HG03571 (cell line): ENCODE measurements around the gene PLBD2.

Source experiments
- ATAC-seq: cut with Tn5 transposase; IDR thresholded peaks from one replicate; pipeline ENCODE4 v1.9.1; 2021; ENCODE audit not compliant: unreplicated experiment

Gene PLBD2

DNA sequence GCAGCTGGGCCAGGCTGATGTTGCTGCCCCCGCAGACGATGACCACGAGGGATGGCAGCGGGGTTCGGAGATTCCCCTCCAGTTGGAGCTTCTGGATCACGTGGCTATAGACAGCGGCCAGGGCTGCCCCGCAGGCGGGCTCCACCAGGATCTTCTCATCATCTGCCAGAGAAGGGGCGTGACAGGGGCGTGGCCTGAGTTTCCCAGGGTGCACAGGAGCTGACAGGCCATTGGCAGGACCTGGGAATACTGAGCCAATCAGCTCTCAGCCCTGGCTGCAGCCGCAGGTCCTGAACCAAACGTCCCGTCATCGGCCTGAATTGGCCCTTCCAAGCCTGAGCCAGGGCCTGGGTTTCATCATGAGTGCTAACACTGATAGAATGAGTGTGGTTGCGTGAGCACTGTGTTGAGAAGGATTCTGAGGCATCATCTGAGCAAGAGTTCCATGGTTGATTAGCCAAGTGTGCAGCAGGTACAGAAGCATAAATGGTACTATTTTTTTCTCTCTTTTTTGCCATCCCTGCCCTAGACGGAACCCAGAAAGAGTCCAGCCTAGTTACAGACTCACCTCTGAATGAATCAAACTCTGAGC, 34.7 kb downstream of the PLBD2 start:
- no peak for ATAC-seq

DNA sequence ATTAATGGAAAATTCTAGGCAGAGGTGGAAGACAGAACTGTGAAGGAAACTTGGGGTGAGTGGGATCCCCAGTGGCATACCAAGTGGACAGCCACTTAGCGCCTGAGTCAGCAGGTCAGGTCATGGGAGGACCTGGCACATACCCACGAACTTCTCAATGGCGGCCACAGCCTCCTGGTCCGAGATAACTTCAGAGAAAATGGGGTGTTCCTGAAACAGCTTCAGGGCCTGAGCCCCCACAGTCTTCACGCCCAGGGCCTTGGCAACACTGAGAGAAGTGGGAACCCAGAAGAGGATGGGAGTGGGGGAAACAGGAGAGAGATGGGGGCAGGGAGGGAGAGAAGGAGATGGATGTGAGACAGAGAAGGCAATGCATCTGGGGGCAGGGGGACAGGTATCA, 35.4 kb downstream of the PLBD2 start:
- no peak for ATAC-seq

DNA sequence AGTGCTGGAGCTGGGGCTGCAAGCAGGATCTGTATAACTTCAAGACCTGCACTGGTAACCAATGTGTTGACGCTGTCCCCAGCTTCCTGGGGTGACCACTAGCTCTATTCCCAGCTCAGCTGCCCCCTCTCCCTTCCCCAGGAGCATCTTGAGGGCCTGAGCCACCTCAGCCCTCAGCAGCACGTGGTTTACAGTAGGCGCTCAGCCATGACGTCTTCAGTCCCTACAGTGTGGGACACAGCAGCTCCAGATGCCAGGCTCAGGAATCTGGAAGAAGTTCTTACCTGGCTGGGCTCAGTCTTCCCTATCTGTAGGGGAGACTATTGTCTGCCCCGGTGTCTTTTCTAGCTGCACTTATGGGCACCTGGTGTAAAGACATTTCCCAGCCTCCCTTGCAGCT, 36.7 kb downstream of the PLBD2 start:
- ATAC-seq = no peak

DNA sequence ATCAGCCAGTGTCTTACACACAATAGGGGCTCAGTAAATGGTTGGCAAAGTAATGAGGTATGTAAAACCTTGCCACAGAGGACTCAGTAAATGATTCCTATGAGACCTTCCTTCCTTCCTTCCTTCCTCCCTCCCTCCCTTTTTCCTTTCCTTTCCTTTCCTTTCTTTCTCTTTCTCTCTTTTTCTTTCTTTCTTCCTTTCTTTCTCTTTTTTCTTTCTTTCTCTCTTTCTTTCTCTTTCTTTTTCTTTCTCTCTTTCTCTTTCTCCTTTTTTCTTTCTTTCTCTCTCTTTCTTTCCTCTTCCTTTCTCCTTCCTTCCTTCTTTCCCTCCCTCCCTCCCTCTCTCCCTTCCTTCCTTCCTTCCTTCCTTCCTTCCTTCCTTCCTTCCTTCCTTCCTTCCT, 37.8 kb downstream of the PLBD2 start:
- ATAC-seq = no peak

DNA sequence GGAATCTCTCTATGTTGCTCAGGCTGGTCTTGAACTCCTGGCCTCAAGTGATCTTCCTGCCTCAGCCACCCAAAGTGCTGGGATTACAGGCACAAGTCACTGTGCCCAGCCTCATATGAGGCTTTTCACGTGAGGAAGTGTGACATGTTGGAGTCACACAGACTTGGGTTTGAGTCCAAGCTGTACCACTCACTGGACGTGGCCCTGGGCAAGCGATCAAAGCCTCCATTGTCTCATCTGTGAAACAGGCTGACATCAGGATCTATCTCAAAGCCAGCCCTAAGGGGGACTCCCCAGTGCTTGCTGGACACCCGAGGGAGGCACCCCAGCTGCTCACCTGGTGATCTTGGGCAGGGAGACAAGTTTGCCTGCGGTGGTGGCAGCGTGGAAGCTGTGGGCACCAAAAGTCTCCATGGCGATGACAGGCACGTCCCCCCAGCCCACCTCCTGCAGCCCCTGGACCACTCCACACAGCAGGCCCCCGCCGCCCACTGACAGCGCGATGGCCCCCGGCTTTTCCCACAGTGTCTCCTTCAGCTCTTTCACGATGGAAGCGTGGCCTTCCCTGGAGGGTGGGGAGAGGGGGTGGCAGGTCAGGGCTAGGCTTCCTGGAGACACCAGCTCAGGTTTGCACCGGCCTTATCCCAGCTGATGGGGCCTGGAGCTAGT, 38.6 kb downstream of the PLBD2 start:
- ATAC-seq = no peak

DNA sequence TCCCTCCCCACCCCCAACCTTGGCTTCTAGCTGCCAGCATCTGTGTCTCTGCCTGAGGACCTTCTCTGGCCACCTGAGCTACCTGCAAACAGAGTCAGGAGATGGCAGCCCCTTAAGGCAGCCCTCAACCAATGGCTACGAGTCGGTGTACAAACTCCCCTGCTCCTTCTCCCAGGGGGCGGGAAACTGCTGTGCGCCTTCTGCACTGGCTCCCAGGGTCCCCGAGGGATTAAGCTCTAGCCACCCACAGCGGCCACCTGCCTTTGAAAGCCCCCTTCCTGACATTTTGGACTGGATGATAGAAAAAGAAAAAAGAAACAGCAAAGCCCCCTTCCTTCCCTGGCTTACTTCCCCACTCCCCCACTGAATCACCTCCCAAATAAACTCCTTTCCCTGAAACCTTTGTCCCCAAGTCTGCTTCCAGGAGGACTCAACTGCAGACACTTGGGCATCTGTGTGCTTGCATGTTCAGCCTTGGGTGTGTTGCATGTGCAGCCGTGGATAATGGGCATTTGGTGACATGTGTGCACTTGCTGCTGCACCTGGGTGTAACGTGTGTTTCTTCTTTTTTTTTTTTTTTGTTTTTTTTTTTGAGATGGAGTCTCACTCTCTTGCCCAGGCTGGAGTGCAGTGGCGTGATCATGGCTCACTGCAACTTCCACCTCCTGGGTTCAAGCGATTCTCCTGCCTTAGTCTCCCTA, 39.3 kb downstream of the PLBD2 start:
- no peak for ATAC-seq

DNA sequence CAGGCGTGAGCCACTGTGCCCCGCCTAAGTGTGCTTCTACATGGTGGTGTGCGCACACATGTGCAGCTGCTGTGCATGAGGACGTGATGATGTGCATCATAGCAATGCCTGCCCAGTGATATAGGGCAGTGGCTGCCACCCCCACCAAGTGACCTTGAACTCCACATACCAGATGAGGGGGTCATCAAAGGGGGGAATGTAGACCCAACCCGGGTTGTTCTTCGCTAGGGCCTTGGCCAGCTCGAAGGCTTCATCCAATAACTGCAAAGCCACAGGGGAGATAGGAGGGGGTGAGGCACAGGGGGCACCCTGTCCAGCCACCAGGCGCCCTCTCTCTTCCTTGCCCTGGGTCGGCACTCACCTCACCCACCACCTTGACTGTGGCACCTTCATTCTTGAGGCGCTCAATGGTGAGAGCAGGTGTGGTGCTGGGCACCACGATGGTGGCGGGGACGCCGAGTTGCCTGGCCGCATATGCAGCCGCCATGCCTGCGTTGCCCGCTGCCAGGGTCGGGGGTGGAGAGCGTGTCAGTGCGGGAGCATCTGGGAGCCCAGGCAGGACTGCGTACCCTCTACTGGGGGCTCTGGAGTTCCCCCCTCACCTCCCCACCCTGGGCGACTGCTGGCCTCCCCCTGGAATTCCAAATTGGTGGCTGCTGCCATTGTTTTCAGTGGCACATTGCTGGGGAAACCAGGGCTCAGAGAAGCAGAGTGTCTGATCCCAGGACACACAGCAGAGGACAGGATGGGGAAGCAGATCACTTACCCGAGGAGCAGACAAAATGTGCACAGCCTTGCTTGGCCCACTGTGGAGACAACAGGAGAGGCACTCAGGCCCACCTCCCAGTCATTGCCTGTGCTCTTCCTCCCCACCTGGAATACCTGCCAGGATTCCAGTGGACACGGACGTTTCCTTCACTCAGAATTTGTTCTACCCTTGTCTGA, 40.2 kb downstream of the PLBD2 start:
- ATAC-seq = no peak

DNA sequence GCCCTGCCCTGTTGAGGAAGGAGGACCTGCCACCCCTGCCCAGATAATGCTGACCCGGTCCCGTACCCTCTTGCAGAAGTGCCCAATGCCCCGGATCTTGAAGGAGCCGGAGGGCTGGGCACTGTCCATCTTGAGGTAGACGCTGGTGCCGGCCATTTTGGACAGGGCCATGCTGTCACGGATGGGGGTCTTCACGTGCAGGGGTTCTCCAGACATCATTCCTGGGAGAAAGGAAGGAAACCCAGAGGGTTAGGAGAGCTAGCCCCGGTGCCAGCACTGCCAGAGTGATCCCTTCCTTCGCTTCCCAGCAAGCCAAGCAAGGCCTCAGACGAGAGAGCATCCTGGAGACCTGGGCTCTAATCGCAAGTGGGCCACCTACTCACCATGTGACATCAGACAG, 41.1 kb downstream of the PLBD2 start:
- ATAC-seq = no peak

DNA sequence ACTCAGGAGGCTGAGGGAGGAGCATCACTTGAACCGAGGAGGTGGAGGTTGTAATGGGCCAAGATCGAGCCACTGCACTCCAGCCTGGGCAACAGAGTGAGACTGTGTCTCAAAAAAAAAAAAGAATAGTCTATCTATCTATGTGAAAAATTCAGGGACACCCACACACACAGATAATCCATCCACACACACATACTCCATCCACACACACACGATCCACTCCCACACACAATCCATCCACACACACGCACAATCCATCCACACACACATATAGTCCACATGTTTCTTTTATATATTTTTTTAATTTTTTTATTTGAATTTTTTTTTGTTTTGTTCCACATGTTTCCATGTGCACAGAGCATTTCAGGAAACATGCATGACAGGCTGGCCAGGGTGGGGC, 42.0 kb downstream of the PLBD2 start:
- no peak for ATAC-seq

DNA sequence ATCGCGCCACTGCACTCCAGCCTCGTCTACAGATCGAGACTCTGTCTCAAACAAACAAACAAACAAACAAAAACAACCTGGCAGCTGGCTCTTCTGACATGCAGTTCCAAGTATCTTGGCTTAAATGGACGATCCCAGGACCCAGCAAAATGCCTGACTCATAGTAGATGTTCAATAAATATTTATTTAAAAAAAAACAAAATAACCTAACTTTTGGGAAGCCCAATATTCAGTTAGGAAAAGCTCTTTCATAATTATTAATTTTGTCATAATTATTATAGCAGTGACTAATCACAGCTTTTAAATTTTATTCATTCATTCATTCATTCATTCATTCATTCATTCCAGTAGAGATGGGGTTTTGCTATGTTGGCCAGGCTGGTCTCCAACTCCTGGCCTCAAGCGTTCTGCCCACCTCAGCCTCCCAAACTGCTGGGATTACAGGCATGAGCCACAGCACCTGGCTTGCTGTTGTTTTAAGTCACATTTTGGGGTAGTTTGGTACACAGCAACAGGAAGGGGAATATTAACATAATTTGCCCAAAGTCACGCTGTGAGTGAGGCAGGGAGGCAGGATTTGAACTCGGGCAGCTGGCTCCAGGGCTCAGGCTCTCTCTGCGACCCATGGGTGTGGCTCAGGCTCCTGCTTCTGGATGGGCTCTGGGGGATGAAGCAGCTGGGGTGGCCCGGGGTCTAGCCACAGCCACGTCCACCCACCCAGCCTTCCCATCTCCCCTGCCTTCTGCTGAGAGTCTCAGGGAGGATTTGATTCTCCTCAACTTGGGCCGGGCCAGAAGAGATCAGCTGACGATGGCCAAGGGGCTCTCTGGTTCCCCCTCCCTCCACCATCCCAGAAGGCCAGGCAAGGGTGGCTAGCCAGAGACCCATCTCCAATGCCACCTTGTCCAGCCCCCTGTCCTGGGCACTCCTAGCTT, 42.9 kb downstream of the PLBD2 start:
- ATAC-seq = no peak

DNA sequence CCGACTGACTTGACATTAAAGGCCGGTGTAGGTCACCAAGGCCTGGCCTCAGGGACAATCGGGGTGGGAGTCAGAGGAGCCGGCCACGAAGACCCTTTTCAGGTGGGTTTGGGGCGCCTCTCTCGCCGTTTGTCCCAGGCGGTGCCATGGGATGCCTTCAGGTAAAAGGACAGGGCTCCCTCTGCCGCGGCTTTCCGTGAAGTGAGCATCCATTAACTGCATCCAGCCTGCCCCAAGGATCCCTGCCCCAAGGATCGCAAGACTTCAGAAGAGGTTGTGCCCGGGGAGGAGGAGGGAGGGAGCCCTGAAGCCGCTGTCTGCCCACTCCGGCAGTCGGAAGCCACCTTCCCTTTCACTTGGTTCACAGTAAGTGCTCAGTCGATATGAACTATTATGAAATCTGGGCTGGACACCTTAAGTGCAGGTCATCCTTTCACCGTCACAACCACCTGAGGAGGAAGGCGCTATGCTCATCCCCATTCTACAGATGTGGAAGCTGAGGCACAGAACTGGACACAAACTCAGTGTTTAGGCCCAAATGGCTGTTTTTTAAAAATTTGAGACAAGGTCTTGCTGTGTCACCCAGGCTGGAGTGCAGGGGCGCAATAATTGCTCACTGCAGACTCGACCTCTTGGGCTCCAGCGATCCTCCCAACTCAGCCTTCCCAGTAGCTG, 44.3 kb downstream of the PLBD2 start:
- ATAC-seq = no peak

DNA sequence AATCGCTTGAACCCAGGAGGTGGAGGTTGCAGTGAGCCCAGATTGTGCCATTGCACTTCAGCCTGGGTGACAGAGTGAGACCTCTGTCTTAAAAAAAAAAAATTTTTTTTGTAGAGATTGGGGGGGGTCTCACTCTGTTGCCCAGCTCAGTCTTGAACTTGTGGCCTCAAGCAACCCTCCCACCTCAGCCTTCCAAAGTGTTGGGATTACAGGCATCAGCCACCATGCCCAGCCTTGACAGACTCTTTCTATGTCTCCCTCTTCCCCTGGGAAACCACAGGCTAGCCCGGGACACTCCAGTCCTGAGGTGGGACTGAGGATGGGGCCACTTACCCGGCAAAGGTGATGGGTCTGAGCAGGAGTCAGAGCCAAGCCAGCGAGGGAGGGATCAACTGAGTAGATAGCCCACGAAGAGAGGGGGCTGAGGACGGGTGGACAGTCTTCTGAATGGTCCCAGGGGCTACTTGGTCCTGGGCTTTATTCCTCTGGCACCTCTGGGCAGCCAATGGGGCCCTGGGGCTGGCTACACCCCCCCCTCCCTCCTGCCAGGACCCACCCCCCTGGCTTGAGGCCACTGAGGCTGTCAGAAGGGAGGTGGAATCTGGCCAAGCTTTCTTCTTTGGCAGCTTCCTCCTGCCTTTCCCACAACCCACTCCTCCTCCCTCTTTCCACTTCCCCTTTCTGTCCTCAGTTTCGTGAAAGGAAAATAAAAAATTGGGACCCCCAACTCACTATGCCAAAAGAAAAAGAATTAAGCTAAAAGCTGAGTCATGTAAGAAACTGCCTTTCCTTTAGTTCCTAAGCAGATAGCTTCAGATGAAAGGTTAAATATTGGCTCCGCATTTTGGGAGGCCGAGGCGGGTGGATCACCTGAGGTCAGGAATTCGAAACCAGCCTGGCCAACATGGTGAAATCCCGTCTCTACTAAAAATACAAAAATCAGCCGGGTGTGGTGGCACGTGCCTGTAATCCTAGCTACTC, 45.3 kb downstream of the PLBD2 start, which contains the start of gene SDS:
SDS (minus strand) TSS at position 453 of the 981 bp plus-strand sequence. CDS start 4,179 bp downstream, outside the sequence.
- no peak for ATAC-seq

DNA sequence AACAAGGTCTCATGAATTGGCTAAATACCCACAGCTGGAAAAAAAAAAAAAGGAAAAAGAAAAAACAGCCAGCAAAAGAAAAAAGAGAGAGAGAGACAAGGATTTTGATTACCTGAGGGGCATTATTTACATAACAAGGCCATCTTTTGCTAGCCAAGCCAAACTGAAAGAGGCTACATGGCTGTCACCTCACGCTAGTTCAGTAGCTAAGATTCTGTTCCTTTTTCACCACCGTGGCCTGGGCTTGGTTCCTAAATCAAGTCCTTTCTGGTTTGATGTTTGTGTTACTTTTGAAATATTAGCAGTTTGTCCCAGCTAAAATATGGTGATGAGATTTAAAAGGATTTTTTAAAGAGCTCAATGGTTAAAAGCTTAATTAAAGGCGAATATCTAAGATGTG, 47.3 kb downstream of the PLBD2 start:
- no peak for ATAC-seq

DNA sequence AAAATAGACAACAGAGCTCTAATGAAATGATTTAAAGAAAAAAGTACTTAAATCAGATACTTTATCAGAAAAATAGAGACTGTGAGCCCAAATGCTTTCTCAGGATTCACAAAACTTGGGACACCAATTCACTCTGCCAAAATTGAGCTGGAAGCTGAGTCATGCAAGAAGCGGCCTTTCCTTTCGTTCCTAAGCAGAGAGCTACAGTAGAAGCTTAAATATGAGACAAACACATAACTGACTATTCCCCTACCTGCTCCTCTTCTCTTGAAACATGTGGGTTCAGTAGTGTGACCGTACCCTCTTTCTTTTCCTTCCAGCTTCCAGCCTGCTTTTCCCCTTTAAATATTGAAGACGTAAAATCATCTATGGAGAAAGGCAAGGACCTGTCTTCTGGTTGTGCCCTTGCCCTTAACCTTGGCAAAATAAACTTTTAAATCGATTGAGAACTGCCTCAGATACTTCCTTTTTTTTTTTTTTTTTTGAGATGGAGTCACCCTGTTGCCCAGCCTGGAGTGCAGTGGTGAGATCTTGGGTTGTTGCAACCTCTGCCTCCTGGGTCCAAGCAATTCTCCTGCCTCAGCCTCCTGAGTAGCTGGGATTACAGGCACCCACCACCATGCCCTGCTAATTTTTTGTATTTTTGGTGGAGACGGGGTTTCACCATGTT, 49.7 kb downstream of the PLBD2 start:
- ATAC-seq = no peak

DNA sequence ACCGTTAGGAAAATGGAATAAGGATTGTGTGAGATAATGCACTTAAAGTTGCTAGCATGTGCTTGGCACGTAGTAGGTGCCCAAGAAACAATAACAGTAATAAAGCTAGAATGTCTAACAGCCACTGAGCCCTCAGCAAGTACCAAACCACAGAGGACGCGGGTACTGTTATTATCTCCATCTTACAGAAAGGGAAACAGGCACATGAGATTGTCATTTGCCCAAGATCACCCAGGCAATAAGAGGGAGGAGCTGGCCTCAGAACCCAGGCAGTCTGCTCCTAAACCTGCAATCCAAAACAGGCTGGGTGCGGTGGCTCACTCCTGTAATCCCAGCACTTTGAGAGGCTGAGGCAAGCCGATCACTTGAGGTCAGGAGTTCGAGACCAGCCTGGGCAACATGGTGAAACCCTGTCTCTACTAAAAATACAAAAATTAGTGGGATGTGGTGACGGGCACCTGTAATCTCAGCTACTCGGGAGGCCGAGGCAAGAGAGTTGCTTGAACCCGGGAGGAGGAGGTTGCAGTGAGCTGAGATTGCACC, 50.4 kb downstream of the PLBD2 start:
- no peak for ATAC-seq

DNA sequence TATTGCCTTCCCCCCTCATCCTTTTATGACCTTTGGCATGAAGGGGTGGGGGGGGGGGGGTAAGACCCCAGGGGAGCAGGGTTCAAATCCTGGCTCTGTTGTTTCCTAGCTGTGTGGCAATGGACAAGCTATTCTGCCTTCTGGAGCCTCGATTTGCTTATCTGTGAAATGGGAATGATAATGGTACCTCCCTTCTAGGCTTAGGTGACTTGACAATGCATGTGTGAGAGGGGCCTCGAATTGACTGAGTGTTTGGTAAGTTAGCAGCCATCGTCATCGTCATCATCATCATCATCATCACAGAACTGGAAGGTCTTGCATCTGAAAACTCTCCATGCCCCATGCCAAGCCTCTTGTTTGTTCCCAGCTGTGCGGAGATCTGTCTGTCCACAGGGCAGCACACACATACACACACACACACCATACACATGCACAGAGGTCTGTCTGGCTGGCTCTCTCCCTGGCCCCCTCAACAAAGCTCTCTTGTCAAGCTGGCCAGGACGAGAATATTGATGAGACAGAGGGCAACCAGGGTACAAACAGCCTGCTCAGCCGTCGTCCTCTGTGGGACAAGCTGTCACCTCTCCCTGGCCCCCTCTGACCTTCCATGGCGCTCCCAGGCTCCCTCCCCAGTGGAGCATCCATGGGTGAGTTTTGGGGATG, 51.2 kb downstream of the PLBD2 start:
- no peak for ATAC-seq

DNA sequence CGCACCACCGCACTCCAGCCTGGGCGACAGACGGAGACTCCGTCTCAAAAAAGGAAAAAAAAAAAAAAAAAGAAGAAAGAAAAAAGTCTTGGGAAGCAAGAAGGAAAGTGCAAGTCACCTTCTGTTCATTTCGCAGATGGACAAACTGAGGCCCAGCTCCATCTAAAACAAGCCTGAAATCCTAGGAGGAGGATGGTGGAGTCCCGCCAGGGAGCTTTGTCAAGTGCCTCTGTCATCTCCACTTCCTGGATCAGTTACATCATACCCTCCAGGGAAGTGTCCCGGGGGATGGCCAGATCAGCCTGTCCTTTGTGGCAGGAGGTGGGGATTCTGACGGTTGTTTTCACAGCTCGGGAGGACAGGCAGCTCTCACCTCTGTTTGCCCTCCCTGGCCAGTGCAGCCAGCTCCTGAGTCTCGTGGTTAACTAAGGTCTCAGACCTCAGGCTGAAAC, 55.1 kb downstream of the PLBD2 start:
- ATAC-seq = no peak
